Body of pancreas (tissue), 4 donors: ENCODE measurements around the gene MLPH. TPM values are rescaled to one million over a fixed set of nuclear protein-coding genes. Genes with fewer than 3 reads are reported as not detected.

Experiments
- ATAC-seq: fragments of 150-250 bp; one replicate; pipeline ENCODE4 v1.9.1; 2016
- DNase-seq, 4 donors: peaks; one replicate each; pipeline ENCODE4 v3.0.0-alpha.2; 2019
- H3K27ac ChIP-seq, 4 donors: fragments of 200-600 bp; sonication (generic); 1 replicate in 3 of 4; 2 replicates in 1 of 4; pipeline versions ENCODE4 v1.5.1 to v1.6.1; 2016 to 2019; ENCODE audit warnings: mild to moderate bottlenecking in 1 of 4, mixed read lengths in 1 of 4, moderate library complexity in 1 of 4
- H3K27me3 ChIP-seq, 2 donors: fragments of 200-600 bp; sonication (generic); one replicate each; pipeline ENCODE4 v1.6.0; 2016; ENCODE audit warnings: mild to moderate bottlenecking in 1 of 2
- H3K36me3 ChIP-seq, 2 donors: fragments of 200-600 bp; sonication (generic); replicated peaks in 1 of 2; 2 replicates each; pipeline ENCODE4 v1.5.1; 2016; ENCODE audit warnings: low read depth in 2 of 2; ENCODE audit not compliant: insufficient read depth in 1 of 2
- H3K4me1 ChIP-seq: fragments of 200-600 bp; sonication (generic); one replicate; pipeline ENCODE4 v1.6.0; 2016
- H3K4me3 ChIP-seq, 2 donors: fragments of 200-600 bp; sonication (generic); 1 replicate in 1 of 2; 2 replicates in 1 of 2; pipeline ENCODE4 v1.5.1; 2016 to 2019
- H3K9me3 ChIP-seq, 3 donors: fragments of 200-600 bp; sonication (generic); 1 replicate in 2 of 3; 2 replicates in 1 of 3; pipeline ENCODE4 v1.5.1; 2016
- CTCF ChIP-seq, 7 experiments: fragments of 450-650 bp in 4 of 7; fragments of 200-600 bp in 3 of 7; sonication (generic) in 3 of 7; IDR thresholded peaks; one replicate each; pipeline ENCODE4 v1.5.1; 2016 to 2019; ENCODE audit warnings: antibody characterized with exemption in 7 of 7
- POLR2A ChIP-seq, 3 donors: fragments of 450-650 bp; IDR thresholded peaks; one replicate each; pipeline ENCODE4 v1.6.1; 2016; ENCODE audit warnings: antibody characterized with exemption in 3 of 3, mild to moderate bottlenecking in 2 of 3
- WGBS, 2 donors: methylation state at CpG; one replicate each; pipeline ENCODE4 v1.1.5; 2017; 5-methylcytosine and 5-hydroxymethylcytosine counted together
- intact Hi-C: fragments of 100-400 bp; cut with DNase I; formaldehyde crosslinking; loops from one replicate; pipeline ENCODE4 v1.15.1; 2023
- total RNA-seq, 2 donors: library from RNA; depleted of rRNA; stranded (reverse); fragments of >200 nt; gene quantifications; one replicate each; pipeline ENCODE4 v1.1.0, GENCODE V29; 2016

MLPH gene
- total RNA-seq, 2 donors from 2014 or later: 30.3 to 64.3 TPM

- ATAC-seq: no peak
- Histone ChIP-seq H3K4me1 (no peaks in the 10 kb centered on the region), H3K27me3 (no peaks in the 10 kb centered on the region), H3K27ac (no peak overlapping the region), H3K36me3 (no peaks in the 10 kb centered on the region), H3K4me3 (no peak overlapping the region), H3K9me3 (no peaks in the 10 kb centered on the region)
- no peak for TF ChIP-seq POLR2A (IDR thresholded peaks at IDR 0.05)
- no peak for TF ChIP-seq CTCF (IDR thresholded peaks at IDR 0.05)
- intact Hi-C loops: no loop called here
- 93 to 95% methylated on average over 6 of the region's 6 CpGs for WGBS, 2 donors
- DNase-seq: no peak
Observed at GRCh38 chr2:237520290-237520689, 33.2 kb downstream of the MLPH start.

- H3K36me3 ChIP-seq: no peaks in the 10 kb centered on the region
- peak; percentile 30 to 77 (median 62) for DNase-seq
- intact Hi-C loops: no loop called here
- peak; percentile 21 for ATAC-seq
- H3K27me3 ChIP-seq: no peaks in the 10 kb centered on the region
- no peak overlapping the region for H3K4me3 ChIP-seq
- H3K9me3 ChIP-seq: no peaks in the 10 kb centered on the region
- H3K4me1 ChIP-seq: no peaks in the 10 kb centered on the region
- TF ChIP-seq POLR2A (IDR thresholded peaks at IDR 0.05): no peak
- TF ChIP-seq CTCF (IDR thresholded peaks at IDR 0.05): no peak
- 30 to 50% methylated on average over 2 to 4 of the region's 6 CpGs for WGBS, 2 donors
- no peak overlapping the region for H3K27ac ChIP-seq
Observed at GRCh38 chr2:237524631-237525030, 37.6 kb downstream of the MLPH start.

- Histone ChIP-seq H3K36me3 (no peaks in the 10 kb centered on the region), H3K27me3 (no peaks in the 10 kb centered on the region), H3K9me3 (no peaks in the 10 kb centered on the region), H3K4me3 (no peak overlapping the region), H3K4me1 (no peaks in the 10 kb centered on the region), H3K27ac (no peak overlapping the region)
- TF ChIP-seq POLR2A (IDR thresholded peaks at IDR 0.05) (no peak), CTCF (IDR thresholded peaks at IDR 0.05) (no peak)
- no peak for DNase-seq
- WGBS, 2 donors: 90 to 94% methylated on average over 6 to 15 of the region's 17 CpGs
- ATAC-seq: no peak
- intact Hi-C loops: no loop called here
Observed at GRCh38 chr2:237525559-237526157, 38.6 kb downstream of the MLPH start.

GRCh38 chr2:237527233-237527632, 40.2 kb downstream of the MLPH start:
- Histone ChIP-seq H3K4me1 (no peaks in the 10 kb centered on the region), H3K4me3 (no peak overlapping the region), H3K9me3 (no peaks in the 10 kb centered on the region), H3K27ac (no peak overlapping the region), H3K36me3 (no peaks in the 10 kb centered on the region), H3K27me3 (no peaks in the 10 kb centered on the region)
- WGBS, 2 donors: 89 to 95% methylated on average over 10 to 11 of the region's 11 CpGs
- DNase-seq (no peak), ATAC-seq (no peak)
- no peak for TF ChIP-seq CTCF (IDR thresholded peaks at IDR 0.05)
- TF ChIP-seq POLR2A (IDR thresholded peaks at IDR 0.05): no peak
- intact Hi-C loops: no loop called here

GRCh38 chr2:237527766-237528165, 40.7 kb downstream of the MLPH start:
- Histone ChIP-seq H3K4me3 (no peak overlapping the region), H3K27me3 (no peaks in the 10 kb centered on the region), H3K36me3 (no peaks in the 10 kb centered on the region), H3K27ac (no peak overlapping the region), H3K4me1 (no peaks in the 10 kb centered on the region), H3K9me3 (no peaks in the 10 kb centered on the region)
- no peak for DNase-seq
- intact Hi-C loops: no loop called here
- WGBS, 2 donors: 92 to 94% methylated on average over 5 of the region's 5 CpGs
- no peak for TF ChIP-seq CTCF (IDR thresholded peaks at IDR 0.05)
- no peak for TF ChIP-seq POLR2A (IDR thresholded peaks at IDR 0.05)
- no peak for ATAC-seq
